HG03457 (cell line): ENCODE measurements around the gene ZDHHC8.
"Not testable (repeated sequence)": the region's sequence is repeated elsewhere in the genome, so short reads cannot be mapped to it uniquely, and the experiment has no call there.

Source experiments
- ATAC-seq: cut with Tn5 transposase; IDR thresholded peaks from one replicate; pipeline ENCODE4 v1.9.1; 2021; ENCODE audit warnings: moderate number of reproducible peaks; ENCODE audit not compliant: unreplicated experiment

Gene ZDHHC8

DNA sequence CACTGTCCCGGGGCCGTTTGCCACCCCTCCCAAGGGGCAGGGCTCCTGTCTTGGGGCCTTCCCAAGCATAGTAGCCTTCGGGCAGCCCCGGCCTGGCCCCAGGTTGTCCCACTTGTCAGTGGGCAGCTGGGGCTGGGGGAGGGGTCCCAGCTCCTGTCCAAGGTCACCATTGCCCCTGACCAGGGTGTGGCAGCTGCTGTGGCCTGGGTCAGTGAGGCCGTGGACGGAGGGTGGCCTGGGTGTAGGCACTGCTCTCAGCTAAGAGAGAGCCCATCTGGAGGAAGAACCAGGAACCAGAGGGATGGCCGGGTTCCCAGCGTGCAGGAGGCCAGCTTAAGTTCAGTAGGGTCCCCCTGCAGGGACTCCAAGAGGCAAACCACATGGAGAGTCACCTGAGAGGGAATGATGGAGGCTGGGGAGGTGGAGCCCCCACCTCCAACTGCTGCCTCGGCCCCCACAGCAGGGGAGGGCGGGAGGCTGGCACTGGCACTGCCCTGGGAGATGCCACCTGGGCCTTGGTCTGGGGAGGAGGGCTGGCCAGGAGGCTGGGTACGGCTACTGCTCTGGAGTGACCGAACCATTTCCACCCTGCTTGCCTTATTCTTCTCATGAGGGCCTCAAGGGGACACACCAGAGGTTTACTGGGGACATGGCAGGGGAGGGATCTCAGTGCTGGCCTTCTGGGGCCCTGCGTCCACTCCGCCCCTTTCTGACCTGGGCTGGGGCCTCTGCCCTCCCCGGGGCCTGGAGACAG, 26.0 kb downstream of the ZDHHC8 start:
- ATAC-seq = no peak

DNA sequence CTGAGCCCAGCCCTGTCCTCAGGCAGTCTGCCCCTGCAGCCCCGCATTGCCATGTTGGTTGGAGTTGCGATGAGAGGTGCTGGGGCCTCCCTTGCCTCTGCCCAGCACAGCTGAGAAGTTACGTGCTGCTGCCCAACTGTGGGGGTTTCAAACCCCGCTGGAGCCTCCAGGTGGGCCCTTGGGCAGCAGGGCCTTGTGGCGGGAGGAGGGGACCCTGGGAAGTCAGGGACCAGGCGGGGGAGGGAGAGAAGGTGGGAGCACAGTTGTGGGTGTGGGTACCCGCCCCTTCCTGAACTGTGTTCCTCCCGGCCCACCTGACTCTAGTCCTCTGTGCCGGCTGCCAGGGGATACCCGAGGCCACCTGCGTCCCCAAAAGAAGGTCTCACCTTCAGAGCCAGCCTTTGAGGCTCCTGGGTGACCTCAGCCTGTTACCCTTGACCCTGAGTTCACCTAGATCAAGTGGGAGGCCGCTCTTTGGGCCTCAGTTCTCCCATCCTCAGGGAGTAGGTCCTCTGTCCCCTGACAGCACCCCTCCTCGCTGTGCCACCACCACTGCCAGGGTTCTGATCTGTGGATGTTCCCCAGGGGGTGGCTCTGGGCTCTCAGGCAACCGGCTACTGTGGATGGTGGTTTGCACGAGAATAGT, 26.9 kb downstream of the ZDHHC8 start:
- ATAC-seq = no peak

DNA sequence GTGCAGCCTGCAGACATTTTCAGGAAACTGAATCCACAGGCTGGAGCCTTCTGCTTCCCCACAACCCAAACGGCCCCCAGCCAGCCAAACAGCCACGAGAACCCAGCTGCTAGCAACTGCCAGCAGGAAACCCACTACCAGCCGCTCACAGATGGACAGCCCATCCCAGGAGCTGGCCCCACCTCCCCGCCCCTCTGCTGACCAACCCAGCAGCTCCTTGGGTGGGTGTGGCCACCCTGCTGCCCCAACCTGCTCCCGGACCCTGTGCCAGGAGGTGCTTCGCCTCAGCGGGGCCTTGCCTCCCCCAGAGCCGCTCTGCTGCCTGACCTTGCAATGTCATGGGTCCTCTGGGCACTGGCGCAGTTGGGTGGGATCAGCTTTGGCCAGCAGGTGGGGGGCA, 27.5 kb downstream of the ZDHHC8 start:
- no peak for ATAC-seq

DNA sequence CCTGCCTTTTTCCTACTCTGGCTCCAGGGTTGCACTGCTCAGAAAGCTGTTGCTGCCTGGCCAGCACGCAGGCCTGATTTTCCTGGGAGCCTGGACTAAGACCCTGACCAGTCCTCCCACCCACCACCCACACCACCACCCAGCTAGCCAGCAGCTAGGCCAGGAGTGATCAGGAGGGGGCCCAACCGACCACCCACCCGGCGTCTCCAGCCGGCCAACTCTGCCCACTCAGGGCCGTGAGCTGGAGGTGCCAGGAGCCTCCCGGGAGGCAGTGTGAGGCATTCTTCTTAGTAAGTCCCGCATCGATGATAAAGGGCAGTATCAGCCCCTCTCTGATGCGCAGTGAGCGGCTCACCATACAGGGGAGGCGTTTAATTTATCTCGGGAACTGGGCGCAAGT, 27.9 kb downstream of the ZDHHC8 start:
- not testable (repeated sequence) for ATAC-seq

DNA sequence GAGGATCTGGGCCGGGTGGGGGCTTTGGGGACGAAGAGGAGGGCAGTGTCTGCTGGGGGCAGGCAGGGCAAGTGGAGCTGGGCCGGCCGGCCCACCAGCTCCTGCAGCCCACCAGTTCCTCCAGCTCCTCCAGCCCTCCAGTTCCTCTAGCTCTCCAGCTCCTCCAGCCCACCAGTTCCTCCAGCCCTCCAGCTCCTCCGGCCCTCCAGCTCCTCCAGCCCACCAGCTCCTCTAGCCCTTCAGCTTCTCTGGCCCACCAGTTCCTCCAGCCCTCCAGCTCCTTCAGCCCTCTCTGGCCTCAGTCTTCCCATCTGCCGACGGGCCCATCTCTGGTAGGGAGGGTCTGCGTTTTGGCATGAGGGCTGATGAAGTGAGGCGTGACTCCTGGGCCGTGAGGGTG, 28.4 kb downstream of the ZDHHC8 start:
- no peak for ATAC-seq

DNA sequence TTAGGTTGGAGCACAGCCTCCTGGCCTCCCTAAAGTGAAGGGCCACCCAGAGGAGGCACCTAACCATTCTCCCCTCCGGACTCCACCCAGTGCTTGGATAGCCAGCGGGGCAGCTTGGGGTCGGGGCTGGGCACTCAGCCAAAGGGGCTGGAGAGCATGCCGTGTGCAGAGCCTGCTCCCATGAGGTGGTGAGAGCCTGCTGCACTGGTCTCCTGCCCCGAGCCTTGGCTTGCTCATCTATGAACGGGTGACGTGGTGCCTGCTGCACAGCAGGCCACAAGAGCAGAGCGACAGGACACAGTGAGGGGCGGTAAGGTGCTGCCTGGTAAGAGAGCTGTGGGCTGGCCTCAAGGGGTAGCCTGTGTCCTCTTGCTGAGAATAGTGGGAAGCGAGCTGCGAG, 33.3 kb downstream of the ZDHHC8 start:
- ATAC-seq = no peak

DNA sequence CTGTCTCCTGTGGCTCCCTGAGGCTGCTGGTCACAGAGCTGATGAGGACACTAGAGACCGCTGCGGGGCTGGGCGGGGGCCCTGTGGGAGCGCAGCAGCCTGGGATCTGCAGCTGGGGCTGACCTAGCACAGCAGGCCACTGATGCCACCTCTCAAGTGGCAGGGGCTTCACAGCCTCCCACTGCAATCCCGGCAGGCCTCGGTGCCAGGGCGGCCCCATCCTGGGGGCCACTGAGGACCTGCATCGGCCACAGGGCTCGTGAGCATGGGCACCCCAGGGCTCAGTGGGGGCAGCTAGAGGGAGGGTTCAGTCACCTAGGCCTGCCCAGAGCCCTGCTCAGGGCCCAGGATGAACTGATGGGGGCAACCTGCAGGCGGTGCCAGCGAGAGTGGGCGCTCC, 33.8 kb downstream of the ZDHHC8 start:
- ATAC-seq = no peak

DNA sequence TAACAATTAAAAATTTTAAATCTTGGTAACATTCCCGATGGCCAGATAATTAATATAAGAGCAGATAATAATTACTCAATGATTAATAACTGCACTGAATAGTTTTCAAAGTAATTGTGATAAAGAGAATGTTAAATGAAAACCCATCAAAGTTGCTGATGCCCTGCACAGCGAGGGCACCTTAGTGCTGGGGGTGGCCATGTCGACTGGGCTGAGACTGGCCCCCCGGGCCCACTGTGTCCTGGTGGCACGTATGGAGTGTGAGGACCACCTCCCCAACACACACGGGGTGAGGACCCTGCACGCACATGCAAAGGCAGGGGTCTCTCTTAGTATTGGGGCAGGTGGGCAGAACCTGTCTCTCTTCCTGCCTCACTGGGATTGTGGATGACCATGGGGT, 34.3 kb downstream of the ZDHHC8 start:
- ATAC-seq = no peak

DNA sequence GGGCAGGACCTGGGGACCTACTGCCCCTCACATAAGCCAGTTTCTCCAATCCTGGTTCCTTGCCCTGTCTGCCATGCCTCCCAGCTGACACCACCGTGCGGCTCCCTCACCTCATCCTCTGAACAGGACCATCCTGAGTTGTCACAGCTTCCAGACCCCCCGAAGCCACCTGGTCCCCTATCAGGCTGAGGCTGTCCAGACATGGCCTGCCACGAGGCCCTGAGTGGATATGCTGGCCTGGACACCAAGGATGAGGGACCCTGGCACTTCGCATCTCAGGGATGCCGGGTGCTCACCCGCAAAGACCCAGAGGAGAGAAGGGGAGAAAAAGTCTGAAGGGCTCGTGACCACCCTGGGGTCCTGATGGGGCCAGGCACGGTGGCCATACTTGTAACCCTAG, 35.1 kb downstream of the ZDHHC8 start:
- ATAC-seq = no peak

DNA sequence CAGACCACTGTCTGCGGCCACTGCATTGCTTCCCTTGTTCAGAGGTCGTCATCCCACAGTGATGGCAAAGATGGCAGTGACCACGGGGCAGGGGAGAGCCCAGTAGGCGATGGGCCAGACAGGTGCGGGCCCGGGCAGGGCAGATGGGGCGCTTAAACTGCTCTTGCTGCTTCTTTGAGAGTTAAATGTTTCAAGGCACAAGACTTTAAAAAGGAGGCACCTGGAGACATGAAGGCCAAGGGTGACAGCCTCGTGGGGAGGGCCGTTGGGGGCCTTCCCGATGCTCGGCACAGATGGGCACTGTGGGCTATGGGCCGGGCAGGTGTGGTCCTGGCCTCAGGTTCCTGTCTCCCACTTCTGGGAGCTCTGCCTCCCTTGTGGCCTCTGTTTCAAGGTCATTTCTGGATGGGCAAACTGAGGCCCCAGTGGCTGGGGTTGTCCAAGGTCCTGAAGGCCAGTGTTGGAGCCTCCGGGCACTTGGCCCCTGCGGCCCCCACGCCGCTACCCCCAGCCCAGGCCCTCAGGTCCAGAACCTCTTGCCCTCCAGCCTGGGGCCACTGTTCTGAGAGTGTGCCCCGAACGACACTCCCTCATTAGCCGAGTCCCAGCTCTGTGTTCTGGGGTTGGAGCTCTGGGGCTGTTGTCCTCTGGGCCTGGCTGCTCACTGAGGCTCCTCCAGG, 36.2 kb downstream of the ZDHHC8 start:
- ATAC-seq = no peak

DNA sequence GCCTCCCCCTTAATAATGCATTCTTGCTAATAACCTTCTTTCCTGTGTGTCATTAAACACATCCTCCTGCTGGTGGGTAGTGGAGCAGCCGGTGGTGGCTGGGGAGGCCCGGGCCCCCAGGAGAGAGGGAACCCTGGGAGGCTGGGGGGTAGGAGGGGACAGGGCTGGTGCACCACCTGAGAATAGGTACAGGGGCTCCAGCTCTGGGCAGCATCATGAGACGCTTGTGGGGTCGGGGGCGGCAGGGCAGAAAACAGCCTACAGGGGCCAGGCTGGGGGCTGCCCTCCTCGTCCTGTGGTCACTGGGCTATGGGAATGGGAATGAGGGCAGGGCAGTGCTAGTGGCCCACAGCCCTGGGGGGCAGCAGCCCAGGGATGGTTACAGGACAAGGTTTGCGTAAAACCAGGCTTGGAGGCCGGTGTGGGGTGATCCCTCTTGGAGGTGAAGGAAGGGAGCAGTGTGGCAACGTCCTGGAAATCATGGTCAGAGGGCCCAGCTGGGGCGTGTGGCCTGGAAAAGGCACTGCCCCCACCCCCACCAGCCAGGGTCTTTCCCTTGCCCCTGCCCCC, 37.7 kb downstream of the ZDHHC8 start:
- ATAC-seq = no peak

DNA sequence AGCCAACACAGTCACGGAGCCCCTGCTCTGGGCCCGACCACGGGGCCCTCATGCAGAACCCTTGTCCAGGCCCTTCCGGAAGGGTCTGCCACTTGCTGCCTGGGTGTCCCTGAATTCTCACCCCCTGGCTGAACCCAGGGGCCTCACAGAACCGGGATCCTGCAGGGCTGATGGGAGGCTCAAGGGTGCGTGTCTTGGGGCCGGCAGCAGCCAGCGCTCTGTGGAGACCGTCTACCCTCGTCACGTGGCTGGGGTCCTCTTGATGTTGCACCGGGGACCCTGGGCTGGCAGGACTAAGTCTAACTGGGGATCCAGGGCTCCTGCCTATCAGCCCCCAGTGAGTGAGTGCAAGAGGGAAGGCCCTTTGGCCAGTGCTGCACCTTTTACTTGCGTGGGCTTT, 38.6 kb downstream of the ZDHHC8 start:
- ATAC-seq = no peak

DNA sequence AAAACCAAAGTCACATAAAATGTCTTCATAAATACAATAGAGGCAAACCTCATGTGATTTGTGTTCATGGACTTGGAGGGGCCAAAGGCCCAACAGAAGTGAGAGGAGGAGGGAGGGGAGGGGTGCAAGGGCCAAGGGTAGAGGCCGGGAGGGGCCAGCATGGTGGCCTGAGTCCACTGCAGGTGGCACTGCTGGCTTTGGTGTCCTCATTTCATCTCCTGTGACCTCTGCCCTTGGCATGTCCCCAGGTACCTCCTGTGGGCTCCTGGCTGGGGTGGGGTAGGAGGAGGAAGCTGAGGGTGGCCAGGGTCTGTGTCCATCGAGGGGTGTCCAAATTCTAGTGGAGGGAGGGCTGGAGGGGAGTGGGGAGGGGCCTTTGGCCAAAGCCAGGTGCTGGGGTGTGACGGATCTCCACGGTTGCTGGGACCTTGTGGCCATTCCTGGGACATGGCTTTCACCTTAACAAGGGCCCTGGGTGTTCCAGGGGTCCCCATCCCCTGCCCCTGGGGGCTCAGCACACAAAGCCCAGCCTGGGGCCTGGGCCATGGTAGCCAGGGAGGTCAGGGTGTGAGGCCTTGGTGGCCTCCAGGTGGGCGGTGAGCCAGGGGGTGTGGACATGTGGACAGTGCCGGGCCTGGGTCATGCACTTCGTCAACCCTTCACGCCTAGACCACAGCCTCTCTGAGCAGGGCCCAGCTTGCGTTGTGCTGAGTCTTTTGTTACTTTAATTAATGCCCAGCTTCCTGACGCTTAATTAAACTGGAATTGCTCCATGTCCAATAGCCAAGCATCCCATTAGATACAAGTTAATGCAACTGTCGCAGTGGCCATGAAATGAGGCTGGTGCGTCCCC, 39.9 kb downstream of the ZDHHC8 start:
- no peak for ATAC-seq

DNA sequence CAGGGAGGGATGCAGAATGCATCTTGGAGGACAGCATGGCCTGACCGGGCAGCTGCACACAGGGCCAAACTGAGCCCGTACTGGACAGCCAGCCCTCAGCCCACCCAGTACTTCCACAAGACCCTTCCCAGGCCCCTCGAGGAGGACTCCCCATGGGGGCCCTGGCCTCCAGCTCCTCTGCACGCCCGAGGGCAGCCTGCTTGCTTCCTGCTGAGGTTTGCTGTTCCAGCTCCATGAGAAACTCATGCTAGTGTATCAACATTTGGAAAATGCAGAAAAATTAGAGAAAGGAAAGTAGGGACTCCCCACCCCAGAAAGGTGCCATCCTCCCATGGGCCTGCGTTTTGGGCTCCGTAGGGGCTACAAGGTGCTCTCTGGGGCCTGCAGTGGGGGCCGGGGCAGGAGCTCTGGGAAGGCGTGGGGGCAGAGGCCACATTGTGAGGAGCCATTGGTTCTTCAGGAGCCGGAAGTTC, 40.6 kb downstream of the ZDHHC8 start:
- ATAC-seq = no peak

DNA sequence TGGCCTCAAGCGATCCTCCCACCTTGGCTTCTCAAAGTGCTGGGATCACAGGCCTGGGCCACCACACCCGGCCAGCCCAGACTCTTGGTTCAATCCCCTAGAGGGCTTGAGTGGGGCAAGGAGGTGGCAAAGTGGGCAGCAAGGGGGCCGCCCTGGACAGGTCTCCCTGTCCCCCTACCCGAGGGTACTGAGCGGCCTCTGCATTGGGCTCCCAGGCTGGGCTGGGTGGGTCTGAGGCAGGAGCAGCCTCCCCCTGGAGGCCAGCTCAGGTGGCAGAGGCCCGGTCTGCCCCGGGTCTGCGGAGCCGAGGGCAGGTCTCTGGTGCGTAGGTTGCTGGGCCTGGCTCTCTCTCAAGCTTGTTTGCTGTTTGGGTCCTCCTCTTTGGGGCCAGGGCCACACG, 41.6 kb downstream of the ZDHHC8 start:
- ATAC-seq = no peak

DNA sequence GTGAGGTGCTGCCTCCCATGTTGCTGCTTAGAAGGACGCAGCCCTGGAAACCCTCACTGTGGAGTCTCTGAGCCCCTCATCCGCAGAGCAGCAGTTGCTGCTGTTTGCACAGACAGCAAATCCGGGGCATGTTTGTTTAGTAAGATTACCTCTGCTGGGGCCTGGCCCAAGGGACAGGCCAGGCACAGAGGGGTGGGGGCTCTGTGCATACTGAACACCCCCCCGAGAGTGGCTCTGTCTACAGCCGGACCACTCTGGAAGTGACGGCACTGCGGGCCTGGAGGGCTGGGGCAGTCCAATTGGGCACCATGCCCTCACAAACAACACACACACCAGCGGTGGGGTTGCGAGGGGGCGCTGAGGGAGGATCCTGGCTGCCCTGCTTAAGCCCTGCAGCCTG, 42.2 kb downstream of the ZDHHC8 start:
- ATAC-seq = no peak

DNA sequence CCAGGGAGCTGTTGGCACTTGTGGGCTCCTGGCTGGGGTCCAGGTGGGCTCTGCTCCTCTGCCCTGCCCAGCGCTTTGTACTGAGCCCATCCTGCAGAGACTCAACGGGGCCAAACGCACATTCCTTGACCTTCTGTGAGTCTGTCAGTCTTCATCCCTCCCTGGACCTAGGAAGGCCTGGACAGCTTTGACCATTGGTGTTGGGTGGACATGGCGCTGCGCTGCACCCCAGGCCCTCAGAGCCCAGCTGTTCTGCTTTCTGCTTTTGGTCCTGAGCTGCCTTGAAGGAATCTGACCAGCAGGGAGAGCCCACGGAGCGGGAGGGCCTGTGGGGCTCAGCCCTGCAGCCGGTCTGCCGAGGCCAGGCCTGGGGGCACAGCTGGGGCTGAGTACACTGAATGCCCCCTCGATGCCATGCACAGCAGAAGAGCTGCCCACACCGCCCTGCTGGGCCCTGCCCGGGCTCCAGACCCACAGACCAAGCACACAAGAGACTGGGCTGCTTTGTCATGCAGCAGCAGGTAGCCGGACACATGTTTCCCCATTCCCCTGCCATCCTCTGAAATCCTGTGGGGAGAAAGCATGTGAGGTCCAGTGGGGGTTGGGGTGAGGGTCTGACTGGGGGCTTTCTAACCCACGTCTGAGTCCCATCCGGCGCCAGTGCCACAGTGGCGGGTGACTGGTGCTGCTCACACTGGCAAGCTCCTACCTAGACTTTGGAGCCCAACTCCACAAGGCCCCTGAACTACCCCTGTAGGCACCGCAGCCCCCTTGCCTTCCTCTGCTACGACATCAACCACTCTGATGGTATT, 43.4 kb downstream of the ZDHHC8 start:
- ATAC-seq = no peak

DNA sequence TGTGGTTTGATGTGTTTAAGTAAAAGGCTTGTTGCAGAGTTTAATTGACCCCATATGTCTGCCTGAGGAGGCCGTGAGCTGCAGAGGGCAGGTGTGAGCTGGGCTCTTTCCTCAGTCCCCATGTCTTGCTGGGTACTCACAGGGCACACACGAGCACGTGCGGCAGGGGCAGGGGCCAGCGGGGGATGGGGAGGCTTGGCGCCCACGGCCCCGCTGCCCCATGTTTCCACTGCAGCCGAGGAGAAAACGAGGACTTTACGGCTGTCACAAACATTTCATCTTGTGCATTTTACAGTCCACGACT, 43.9 kb downstream of the ZDHHC8 start:
- ATAC-seq = no peak

DNA sequence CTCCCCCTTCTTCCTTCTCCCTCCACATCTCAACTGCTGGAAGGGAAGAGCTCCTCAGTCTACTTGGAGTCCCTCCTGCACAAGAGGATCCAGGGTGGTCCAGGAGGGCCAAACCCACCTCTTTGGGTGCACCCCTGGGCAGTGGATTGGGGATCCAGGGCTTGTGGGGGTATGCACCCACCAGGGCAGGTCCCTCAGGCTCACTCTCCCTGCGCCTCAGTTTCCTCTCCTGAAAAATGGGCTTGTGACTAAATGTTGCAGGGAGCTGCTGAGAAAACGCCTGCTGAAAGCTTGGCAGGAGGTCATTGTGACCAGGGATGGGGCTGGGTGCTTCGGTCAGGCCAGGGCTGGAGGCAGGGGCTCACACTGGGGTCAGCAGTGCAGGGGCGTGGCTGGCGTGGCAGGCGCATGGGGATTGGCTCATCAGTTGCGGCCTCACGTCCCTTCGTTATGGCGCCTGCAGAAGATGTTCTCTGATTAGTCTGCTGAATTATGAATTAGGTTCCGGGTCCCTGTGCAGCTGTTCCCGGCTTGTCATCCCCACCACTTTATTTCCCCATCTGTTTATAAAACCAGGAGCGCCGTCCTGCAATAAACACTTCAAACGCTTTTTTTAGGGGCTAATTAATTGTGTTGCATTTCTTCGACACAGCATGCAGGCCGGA, 44.9 kb downstream of the ZDHHC8 start:
- ATAC-seq = no peak
